Loucy (cell line): ENCODE results near the gene PDE6C.

Experiments used
- H2AFZ ChIP-seq: fragments of 200-600 bp; sonication (generic); 2 replicates; pipeline ENCODE4 v1.6.0; 2016; ENCODE audit warnings: antibody characterized with exemption, mild to moderate bottlenecking, low read length, moderate library complexity
- H3F3A ChIP-seq: fragments of 200-600 bp; 2 replicates; pipeline ENCODE4 v1.6.0; 2016; ENCODE audit warnings: antibody characterized with exemption, low read depth, mild to moderate bottlenecking
- H3K27me3 ChIP-seq: fragments of 200-600 bp; sonication (generic); 2 replicates; pipeline ENCODE4 v1.6.1; 2014; ENCODE audit warnings: low read length, mild to moderate bottlenecking; ENCODE audit not compliant: insufficient read depth, poor library complexity, severe bottlenecking
- H3K36me3 ChIP-seq: fragments of 200-600 bp; sonication (generic); 2 replicates; pipeline ENCODE4 v1.6.1; 2016; ENCODE audit warnings: low read length; ENCODE audit not compliant: insufficient read depth
- H3K4me1 ChIP-seq: fragments of 200-600 bp; sonication (generic); 2 replicates; pipeline ENCODE4 v1.5.1; 2014; ENCODE audit warnings: low read length, mild to moderate bottlenecking; ENCODE audit not compliant: insufficient read depth, poor library complexity, severe bottlenecking
- H3K4me2 ChIP-seq: fragments of 200-600 bp; sonication (generic); 2 replicates; pipeline ENCODE4 v1.6.0; 2014; ENCODE audit warnings: antibody characterized with exemption, low read length, low read depth, mild to moderate bottlenecking; ENCODE audit not compliant: poor library complexity, severe bottlenecking
- H3K4me3 ChIP-seq: fragments of 200-600 bp; sonication (generic); 2 replicates; pipeline ENCODE4 v1.5.1; 2014; ENCODE audit warnings: low read length, mild to moderate bottlenecking, mixed read lengths; ENCODE audit not compliant: poor library complexity, severe bottlenecking
- H3K79me2 ChIP-seq: fragments of 200-600 bp; sonication (generic); 2 replicates; pipeline ENCODE4 v1.6.1; 2014; ENCODE audit warnings: low read length; ENCODE audit not compliant: insufficient read depth
- H3K9ac ChIP-seq: fragments of 200-600 bp; sonication (generic); 2 replicates; pipeline ENCODE4 v1.6.0; 2014; ENCODE audit warnings: mild to moderate bottlenecking, low read depth, low read length, moderate library complexity; ENCODE audit not compliant: poor library complexity, severe bottlenecking
- H3K9me2 ChIP-seq: fragments of 200-600 bp; sonication (generic); replicated peaks from 2 replicates; pipeline ENCODE4 v1.6.1; 2016; ENCODE audit warnings: low read depth, low read length, mixed read lengths
- H3K9me3 ChIP-seq: fragments of 200-600 bp; sonication (generic); 2 replicates; pipeline ENCODE4 v1.6.1; 2014; ENCODE audit warnings: mild to moderate bottlenecking, antibody characterized with exemption, low read length, low read depth; ENCODE audit not compliant: insufficient read depth
- H4K20me1 ChIP-seq: fragments of 200-600 bp; sonication (generic); 2 replicates; pipeline ENCODE4 v1.6.0; 2014; ENCODE audit warnings: antibody characterized with exemption, low read length, mild to moderate bottlenecking; ENCODE audit not compliant: insufficient read depth, poor library complexity, severe bottlenecking
- CTCF ChIP-seq: fragments of 200-600 bp; sonication (generic); conservative IDR thresholded peaks from 2 replicates; pipeline ENCODE4 v1.5.1; 2014; ENCODE audit warnings: mild to moderate bottlenecking, antibody characterized with exemption, low read length
- EZH2phosphoT487 ChIP-seq: fragments of 200-600 bp; IDR thresholded peaks from 2 replicates; pipeline ENCODE4 v1.6.1; 2018; ENCODE audit warnings: antibody characterized with exemption, mild to moderate bottlenecking, moderate library complexity, borderline replicate concordance

The PDE6C gene

GRCh38 chr10:93656155-93656554 is 43.8 kb downstream of the PDE6C start:
- Histone ChIP-seq H3K4me2 (no peak overlapping the region), H3F3A (no peaks in the 10 kb centered on the region), H3K9me2 (no peaks in the 10 kb centered on the region), H3K4me1 (no peaks in the 10 kb centered on the region), H3K27me3 (no peaks in the 10 kb centered on the region), H3K9ac (no peak overlapping the region), H3K4me3 (no peak overlapping the region), H4K20me1 (no peaks in the 10 kb centered on the region), H3K9me3 (no peaks in the 10 kb centered on the region), H2AFZ (no peak overlapping the region), H3K79me2 (no peaks in the 10 kb centered on the region), H3K36me3 (no peaks in the 10 kb centered on the region; the same call in 1 of the 2 replicates)
- TF ChIP-seq EZH2phosphoT487, result no peak

- TF ChIP-seq CTCF (no peak), EZH2phosphoT487 (no peak)
- no peaks in the 10 kb centered on the region for H3K9me2 ChIP-seq
- H2AFZ ChIP-seq, result no peak overlapping the region
- no peak overlapping the region for H3K9ac ChIP-seq
- H3K4me3 ChIP-seq, result no peak overlapping the region
- no peaks in the 10 kb centered on the region for H3F3A ChIP-seq
- H3K4me1 ChIP-seq, result no peaks in the 10 kb centered on the region
- H3K9me3 ChIP-seq, result no peaks in the 10 kb centered on the region
- no peak overlapping the region for H3K4me2 ChIP-seq
- H3K27me3 ChIP-seq, result no peaks in the 10 kb centered on the region
- no peaks in the 10 kb centered on the region for H3K79me2 ChIP-seq
- no peaks in the 10 kb centered on the region for H4K20me1 ChIP-seq
- H3K36me3 ChIP-seq, result no peaks in the 10 kb centered on the region; the same call in 1 of the 2 replicates
Observed at GRCh38 chr10:93657757-93658156, 45.4 kb downstream of the PDE6C start.

DNA sequence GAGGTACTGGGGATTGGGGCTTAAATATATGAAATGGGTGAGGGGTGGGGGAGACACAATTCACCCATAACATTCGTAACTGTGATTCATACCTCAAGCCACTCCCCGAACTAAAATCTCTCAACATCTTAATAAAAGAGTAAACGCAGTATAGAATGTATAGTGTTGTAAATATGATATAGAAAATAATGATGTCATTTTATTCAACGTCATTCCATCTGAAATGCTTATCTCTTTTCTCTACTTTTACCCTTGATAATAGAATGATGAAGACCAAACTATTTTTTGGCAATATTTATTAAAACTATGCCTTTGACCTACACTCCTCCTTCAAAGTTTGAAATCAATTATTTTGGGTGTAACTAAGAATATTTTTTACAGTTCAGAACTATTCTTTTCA is 53.7 kb downstream of the PDE6C start:
- Histone ChIP-seq H3K4me3 (no peak overlapping the region), H3K9me3 (no peaks in the 10 kb centered on the region), H3K79me2 (no peaks in the 10 kb centered on the region), H2AFZ (no peak overlapping the region), H3K4me1 (no peaks in the 10 kb centered on the region), H3K4me2 (no peak overlapping the region), H3K36me3 (peaks cover 49% of the 10 kb centered on the region; the same call in 1 of the 2 replicates), H3F3A (no peaks in the 10 kb centered on the region), H4K20me1 (no peaks in the 10 kb centered on the region), H3K9me2 (no peaks in the 10 kb centered on the region), H3K9ac (no peak overlapping the region), H3K27me3 (no peaks in the 10 kb centered on the region)
- TF ChIP-seq CTCF (no peak), EZH2phosphoT487 (no peak)

DNA sequence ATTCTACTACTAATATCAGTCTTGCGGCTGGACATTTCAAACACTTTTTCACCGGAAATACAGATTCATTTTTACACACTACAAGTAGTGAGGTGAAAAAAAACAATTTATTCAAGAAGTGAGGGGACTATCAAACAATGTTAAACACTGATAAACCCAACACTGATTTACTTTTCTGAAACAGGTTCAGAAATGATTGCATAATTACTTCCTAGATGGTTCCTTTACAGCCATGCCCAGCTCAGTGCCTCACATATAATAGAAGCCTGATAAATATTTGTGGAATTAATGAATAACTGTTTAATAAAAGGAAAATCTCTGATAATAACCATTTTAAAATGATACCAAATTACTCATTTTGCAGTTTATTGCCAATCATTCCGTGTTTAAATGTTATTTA is 55.5 kb downstream of the PDE6C start:
- peaks cover 57% of the 10 kb centered on the region; the same call in 1 of the 2 replicates for H3K36me3 ChIP-seq

More for the DNA sequence above, 55.5 kb downstream of the PDE6C start:
- Histone ChIP-seq H3K9me3 (no peaks in the 10 kb centered on the region), H3K9me2 (no peaks in the 10 kb centered on the region), H3K79me2 (no peaks in the 10 kb centered on the region), H3K9ac (no peak overlapping the region), H3K4me3 (no peak overlapping the region), H3F3A (no peaks in the 10 kb centered on the region), H4K20me1 (no peaks in the 10 kb centered on the region), H3K4me1 (no peaks in the 10 kb centered on the region), H3K27me3 (no peaks in the 10 kb centered on the region), H3K4me2 (no peak overlapping the region), H2AFZ (no peak overlapping the region)
- TF ChIP-seq EZH2phosphoT487 (no peak), CTCF (no peak)
